Right lobe of liver (tissue), 4 donors: Measurements from ENCODE around the gene NKAIN2.

Experiments
- POLR2A ChIP-seq: fragments of 450-650 bp; IDR thresholded peaks from one replicate; pipeline ENCODE4 v1.6.1; 2017; ENCODE audit warnings: antibody characterized with exemption, mild to moderate bottlenecking
- TF ChIP-seq, protein P1 (sequence below), 4 donors: fragments of 200-600 bp in 3 of 4; fragments of 450-650 bp in 1 of 4; IDR thresholded peaks; one replicate each; pipeline versions ENCODE4 v1.5.1 to v1.8.0; 2016 to 2022; ENCODE audit warnings: antibody characterized with exemption in 4 of 4, mild to moderate bottlenecking in 2 of 4
- donor health status: DM: no; HTN: no; CAD: no.
- donor health status: DM: no; HTN: no; CAD: no.
- donor health status: DM: no; HTN: yes; CAD: no.

DNA sequence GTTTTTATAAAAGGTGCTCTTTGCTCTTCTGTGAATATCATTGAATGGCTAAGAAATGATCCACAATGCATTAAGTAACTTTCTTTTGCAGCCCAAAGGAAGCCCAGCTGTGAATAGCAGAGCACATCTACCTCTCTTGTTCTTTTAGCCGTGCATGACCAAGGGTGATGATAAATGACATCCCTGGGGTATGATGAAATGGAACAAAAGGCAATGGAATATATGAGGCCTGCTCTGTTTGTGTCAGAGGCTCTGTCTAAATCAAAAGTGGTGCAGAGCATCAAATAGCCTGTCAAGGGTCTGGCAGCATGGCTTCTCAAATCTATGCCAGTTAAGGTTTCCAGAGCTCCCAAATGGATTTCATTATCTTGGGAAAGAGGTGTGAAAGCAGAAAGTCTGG, 796.0 kb downstream of the NKAIN2 start:
- TF ChIP-seq, protein P1, sequence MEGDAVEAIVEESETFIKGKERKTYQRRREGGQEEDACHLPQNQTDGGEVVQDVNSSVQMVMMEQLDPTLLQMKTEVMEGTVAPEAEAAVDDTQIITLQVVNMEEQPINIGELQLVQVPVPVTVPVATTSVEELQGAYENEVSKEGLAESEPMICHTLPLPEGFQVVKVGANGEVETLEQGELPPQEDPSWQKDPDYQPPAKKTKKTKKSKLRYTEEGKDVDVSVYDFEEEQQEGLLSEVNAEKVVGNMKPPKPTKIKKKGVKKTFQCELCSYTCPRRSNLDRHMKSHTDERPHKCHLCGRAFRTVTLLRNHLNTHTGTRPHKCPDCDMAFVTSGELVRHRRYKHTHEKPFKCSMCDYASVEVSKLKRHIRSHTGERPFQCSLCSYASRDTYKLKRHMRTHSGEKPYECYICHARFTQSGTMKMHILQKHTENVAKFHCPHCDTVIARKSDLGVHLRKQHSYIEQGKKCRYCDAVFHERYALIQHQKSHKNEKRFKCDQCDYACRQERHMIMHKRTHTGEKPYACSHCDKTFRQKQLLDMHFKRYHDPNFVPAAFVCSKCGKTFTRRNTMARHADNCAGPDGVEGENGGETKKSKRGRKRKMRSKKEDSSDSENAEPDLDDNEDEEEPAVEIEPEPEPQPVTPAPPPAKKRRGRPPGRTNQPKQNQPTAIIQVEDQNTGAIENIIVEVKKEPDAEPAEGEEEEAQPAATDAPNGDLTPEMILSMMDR (IDR thresholded peaks at IDR 0.05), result no peak
- TF ChIP-seq POLR2A, result no peak
